ENCODE data around the gene PDK2. TPM values are rescaled to one million over a fixed set of nuclear protein-coding genes. Genes with fewer than 3 reads are reported as not detected.

PDK2 gene
- total and polyA plus RNA-seq, 2 experiments from 2014 or later: 12.0 to 15.9 TPM

DNA sequence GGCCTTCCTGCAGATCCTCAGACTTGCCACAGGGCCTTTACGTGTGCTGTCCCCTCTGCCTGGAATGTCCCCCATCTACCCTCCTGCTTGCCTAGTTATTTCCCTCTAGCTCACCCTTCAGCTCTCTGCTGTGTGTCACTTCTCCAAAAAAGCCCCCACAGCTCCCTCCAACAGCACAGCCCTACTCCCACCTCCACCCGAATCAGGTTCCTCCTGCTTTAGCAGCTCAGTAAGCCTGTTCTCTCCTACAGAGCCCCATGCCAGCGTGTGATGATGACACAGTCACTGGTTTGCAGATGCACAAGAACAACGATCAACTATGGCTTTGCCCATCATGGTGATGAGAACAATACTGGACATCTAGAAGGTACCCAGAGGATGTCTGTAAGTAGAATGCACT, 41.9 kb downstream of the PDK2 start:
- Histone ChIP-seq H3K27ac (ENCODE audit: low read depth) (no peak overlapping the region), H2AFZ (no peak overlapping the region), H3K9me2 (ENCODE audit: insufficient read depth) (no peaks in the 10 kb centered on the region), H3K36me3 (ENCODE audit: insufficient read depth) (no peaks in the 10 kb centered on the region; the same call in 1 of the 2 replicates), H3K27me3 (ENCODE audit: insufficient read depth) (peaks cover 12% of the 10 kb centered on the region; the same call in 1 of the 2 replicates), H3K4me2 (no peak overlapping the region), H4K20me1 (replicated peaks; ENCODE audit: insufficient read depth) (no peaks in the 10 kb centered on the region), H3F3A (replicated peaks; ENCODE audit: low read depth) (no peaks in the 10 kb centered on the region), H3K4me3 (no peak overlapping the region), H3K79me2 (replicated peaks; ENCODE audit: insufficient read depth) (no peaks in the 10 kb centered on the region), H3K4me1 (ENCODE audit: insufficient read depth) (peaks cover 26% of the 10 kb centered on the region)
- DNase-seq (ENCODE audit: low spot score) (no peak), ATAC-seq (no peak)
- Mint-ChIP-seq H3K27me3 (ENCODE audit: insufficient read depth, low read depth, poor library complexity) (peaks cover 25% of the 10 kb centered on the region), H3K36me3 (ENCODE audit: low read depth) (peaks cover 34% of the 10 kb centered on the region), H3K4me3 (no peak overlapping the region; the same call in 2 of the 3 replicates), H3K9me3 (no peaks in the 10 kb centered on the region), H3K4me1 (peaks cover 34% of the 10 kb centered on the region), H3K27ac (no peak overlapping the region)
- TF ChIP-seq STAT1 (IDR thresholded peaks at IDR 0.05; ENCODE audit: unreplicated experiment) (no peak), EZH2 (IDR thresholded peaks at IDR 0.05; ENCODE audit: low read depth, unreplicated experiment) (no peak), CREB1 (CRISPR knock-in tag; IDR thresholded peaks at IDR 0.05; ENCODE audit: low read depth) (no peak), POLR2AphosphoS5 (IDR thresholded peaks at IDR 0.05; ENCODE audit: low read depth) (no peak), ZNF114 (CRISPR knock-in tag; IDR thresholded peaks at IDR 0.05) (no peak), JUNB (IDR thresholded peaks at IDR 0.05; ENCODE audit: unreplicated experiment) (no peak), EZH2phosphoT487 (IDR thresholded peaks at IDR 0.05; ENCODE audit: unreplicated experiment) (no peak), NANOG (IDR thresholded peaks at IDR 0.05; ENCODE audit: borderline replicate concordance) (no peak), ZNF331 (CRISPR knock-in tag; IDR thresholded peaks at IDR 0.05; ENCODE audit: low read depth) (no peak)
- TF ChIP-seq, protein P1, sequence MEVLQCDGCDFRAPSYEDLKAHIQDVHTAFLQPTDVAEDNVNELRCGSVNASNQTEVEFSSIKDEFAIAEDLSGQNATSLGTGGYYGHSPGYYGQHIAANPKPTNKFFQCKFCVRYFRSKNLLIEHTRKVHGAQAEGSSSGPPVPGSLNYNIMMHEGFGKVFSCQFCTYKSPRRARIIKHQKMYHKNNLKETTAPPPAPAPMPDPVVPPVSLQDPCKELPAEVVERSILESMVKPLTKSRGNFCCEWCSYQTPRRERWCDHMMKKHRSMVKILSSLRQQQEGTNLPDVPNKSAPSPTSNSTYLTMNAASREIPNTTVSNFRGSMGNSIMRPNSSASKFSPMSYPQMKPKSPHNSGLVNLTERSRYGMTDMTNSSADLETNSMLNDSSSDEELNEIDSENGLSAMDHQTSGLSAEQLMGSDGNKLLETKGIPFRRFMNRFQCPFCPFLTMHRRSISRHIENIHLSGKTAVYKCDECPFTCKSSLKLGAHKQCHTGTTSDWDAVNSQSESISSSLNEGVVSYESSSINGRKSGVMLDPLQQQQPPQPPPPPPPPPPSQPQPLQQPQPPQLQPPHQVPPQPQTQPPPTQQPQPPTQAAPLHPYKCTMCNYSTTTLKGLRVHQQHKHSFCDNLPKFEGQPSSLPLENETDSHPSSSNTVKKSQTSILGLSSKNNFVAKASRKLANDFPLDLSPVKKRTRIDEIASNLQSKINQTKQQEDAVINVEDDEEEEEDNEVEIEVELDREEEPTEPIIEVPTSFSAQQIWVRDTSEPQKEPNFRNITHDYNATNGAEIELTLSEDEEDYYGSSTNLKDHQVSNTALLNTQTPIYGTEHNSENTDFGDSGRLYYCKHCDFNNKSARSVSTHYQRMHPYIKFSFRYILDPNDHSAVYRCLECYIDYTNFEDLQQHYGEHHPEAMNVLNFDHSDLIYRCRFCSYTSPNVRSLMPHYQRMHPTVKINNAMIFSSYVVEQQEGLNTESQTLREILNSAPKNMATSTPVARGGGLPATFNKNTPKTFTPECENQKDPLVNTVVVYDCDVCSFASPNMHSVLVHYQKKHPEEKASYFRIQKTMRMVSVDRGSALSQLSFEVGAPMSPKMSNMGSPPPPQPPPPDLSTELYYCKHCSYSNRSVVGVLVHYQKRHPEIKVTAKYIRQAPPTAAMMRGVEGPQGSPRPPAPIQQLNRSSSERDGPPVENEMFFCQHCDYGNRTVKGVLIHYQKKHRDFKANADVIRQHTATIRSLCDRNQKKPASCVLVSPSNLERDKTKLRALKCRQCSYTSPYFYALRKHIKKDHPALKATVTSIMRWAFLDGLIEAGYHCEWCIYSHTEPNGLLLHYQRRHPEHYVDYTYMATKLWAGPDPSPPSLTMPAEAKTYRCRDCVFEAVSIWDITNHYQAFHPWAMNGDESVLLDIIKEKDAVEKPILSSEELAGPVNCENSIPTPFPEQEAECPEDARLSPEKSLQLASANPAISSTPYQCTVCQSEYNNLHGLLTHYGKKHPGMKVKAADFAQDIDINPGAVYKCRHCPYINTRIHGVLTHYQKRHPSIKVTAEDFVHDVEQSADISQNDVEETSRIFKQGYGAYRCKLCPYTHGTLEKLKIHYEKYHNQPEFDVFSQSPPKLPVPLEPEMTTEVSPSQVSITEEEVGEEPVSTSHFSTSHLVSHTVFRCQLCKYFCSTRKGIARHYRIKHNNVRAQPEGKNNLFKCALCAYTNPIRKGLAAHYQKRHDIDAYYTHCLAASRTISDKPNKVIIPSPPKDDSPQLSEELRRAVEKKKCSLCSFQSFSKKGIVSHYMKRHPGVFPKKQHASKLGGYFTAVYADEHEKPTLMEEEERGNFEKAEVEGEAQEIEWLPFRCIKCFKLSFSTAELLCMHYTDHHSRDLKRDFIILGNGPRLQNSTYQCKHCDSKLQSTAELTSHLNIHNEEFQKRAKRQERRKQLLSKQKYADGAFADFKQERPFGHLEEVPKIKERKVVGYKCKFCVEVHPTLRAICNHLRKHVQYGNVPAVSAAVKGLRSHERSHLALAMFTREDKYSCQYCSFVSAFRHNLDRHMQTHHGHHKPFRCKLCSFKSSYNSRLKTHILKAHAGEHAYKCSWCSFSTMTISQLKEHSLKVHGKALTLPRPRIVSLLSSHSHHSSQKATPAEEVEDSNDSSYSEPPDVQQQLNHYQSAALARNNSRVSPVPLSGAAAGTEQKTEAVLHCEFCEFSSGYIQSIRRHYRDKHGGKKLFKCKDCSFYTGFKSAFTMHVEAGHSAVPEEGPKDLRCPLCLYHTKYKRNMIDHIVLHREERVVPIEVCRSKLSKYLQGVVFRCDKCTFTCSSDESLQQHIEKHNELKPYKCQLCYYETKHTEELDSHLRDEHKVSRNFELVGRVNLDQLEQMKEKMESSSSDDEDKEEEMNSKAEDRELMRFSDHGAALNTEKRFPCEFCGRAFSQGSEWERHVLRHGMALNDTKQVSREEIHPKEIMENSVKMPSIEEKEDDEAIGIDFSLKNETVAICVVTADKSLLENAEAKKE (CRISPR knock-in tag; IDR thresholded peaks at IDR 0.05): no peak
- TF ChIP-seq, protein P2, sequence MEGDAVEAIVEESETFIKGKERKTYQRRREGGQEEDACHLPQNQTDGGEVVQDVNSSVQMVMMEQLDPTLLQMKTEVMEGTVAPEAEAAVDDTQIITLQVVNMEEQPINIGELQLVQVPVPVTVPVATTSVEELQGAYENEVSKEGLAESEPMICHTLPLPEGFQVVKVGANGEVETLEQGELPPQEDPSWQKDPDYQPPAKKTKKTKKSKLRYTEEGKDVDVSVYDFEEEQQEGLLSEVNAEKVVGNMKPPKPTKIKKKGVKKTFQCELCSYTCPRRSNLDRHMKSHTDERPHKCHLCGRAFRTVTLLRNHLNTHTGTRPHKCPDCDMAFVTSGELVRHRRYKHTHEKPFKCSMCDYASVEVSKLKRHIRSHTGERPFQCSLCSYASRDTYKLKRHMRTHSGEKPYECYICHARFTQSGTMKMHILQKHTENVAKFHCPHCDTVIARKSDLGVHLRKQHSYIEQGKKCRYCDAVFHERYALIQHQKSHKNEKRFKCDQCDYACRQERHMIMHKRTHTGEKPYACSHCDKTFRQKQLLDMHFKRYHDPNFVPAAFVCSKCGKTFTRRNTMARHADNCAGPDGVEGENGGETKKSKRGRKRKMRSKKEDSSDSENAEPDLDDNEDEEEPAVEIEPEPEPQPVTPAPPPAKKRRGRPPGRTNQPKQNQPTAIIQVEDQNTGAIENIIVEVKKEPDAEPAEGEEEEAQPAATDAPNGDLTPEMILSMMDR (conservative IDR thresholded peaks at IDR 0.05; ENCODE audit: low read depth in 2 of 2): no peak
- TF ChIP-seq, protein P3, sequence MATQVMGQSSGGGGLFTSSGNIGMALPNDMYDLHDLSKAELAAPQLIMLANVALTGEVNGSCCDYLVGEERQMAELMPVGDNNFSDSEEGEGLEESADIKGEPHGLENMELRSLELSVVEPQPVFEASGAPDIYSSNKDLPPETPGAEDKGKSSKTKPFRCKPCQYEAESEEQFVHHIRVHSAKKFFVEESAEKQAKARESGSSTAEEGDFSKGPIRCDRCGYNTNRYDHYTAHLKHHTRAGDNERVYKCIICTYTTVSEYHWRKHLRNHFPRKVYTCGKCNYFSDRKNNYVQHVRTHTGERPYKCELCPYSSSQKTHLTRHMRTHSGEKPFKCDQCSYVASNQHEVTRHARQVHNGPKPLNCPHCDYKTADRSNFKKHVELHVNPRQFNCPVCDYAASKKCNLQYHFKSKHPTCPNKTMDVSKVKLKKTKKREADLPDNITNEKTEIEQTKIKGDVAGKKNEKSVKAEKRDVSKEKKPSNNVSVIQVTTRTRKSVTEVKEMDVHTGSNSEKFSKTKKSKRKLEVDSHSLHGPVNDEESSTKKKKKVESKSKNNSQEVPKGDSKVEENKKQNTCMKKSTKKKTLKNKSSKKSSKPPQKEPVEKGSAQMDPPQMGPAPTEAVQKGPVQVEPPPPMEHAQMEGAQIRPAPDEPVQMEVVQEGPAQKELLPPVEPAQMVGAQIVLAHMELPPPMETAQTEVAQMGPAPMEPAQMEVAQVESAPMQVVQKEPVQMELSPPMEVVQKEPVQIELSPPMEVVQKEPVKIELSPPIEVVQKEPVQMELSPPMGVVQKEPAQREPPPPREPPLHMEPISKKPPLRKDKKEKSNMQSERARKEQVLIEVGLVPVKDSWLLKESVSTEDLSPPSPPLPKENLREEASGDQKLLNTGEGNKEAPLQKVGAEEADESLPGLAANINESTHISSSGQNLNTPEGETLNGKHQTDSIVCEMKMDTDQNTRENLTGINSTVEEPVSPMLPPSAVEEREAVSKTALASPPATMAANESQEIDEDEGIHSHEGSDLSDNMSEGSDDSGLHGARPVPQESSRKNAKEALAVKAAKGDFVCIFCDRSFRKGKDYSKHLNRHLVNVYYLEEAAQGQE (IDR thresholded peaks at IDR 0.05; ENCODE audit: unreplicated experiment): no peak
- TF ChIP-seq, protein P4, sequence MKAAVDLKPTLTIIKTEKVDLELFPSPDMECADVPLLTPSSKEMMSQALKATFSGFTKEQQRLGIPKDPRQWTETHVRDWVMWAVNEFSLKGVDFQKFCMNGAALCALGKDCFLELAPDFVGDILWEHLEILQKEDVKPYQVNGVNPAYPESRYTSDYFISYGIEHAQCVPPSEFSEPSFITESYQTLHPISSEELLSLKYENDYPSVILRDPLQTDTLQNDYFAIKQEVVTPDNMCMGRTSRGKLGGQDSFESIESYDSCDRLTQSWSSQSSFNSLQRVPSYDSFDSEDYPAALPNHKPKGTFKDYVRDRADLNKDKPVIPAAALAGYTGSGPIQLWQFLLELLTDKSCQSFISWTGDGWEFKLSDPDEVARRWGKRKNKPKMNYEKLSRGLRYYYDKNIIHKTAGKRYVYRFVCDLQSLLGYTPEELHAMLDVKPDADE (IDR thresholded peaks at IDR 0.05): no peak
